IPS DF 6.9 (cell line): Measurements from ENCODE around the gene IFNA16.
"Not testable (repeated sequence)": the region's sequence is repeated elsewhere in the genome, so short reads cannot be mapped to it uniquely, and the experiment has no call there.

Experiments used
- DNase-seq: peaks from one replicate; pipeline ENCODE4 v3.0.0-alpha.2; 2013; ENCODE audit warnings: low read depth, low spot score
- H3K27ac ChIP-seq: one replicate; pipeline ENCODE4 v1.5.1; 2013; ENCODE audit warnings: low read length, control low read depth
- H3K27me3 ChIP-seq: 2 replicates; pipeline ENCODE4 v1.6.1; 2013; ENCODE audit warnings: mild to moderate bottlenecking, low read length; ENCODE audit not compliant: control insufficient read depth, insufficient read depth
- H3K36me3 ChIP-seq: 2 replicates; pipeline ENCODE4 v1.6.1; 2013; ENCODE audit warnings: low read length; ENCODE audit not compliant: control insufficient read depth, insufficient read depth
- H3K4me1 ChIP-seq: 2 replicates; pipeline ENCODE4 v1.6.1; 2013; ENCODE audit warnings: low read length; ENCODE audit not compliant: control insufficient read depth, insufficient read depth
- H3K4me3 ChIP-seq: 2 replicates; pipeline ENCODE4 v1.5.1; 2013; ENCODE audit warnings: mild to moderate bottlenecking, low read length
- H3K9me3 ChIP-seq: 2 replicates; pipeline ENCODE4 v1.6.1; 2013; ENCODE audit warnings: low read length, inconsistent platforms; ENCODE audit not compliant: control insufficient read depth, insufficient read depth
- WGBS: extraction: QIAGEN DNeasy Blood & Tissue Kit; methylation state at CpG from one replicate; pipeline ENCODE4 v1.1.7; 2013; ENCODE audit warnings: mixed read lengths, missing lambda C conversion rate; ENCODE audit not compliant: insufficient read length, insufficient coverage; 5-methylcytosine and 5-hydroxymethylcytosine counted together

IFNA16 gene

DNA sequence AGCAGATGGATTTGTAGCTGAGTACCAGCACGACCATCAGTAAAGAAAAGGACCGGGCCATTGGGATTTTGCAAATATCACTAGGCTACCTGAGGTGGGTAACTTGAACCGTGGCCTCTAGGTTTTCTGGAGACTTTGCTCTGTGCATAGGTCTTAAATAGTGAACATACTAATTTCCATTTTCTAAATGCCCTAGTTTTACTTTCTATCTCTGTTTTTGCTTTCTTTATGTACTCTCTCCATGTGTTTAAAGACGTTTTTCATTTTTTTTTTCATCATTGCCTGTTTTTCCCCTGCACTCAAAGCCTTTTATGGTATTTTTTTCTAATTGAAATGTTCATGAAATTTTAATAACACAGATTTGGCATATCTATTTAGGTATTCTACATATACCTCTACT lies 15.0 kb downstream of the IFNA16 start, which contains the start of gene IFNA7:
IFNA7 (minus strand) TSS at position 101 of the 400 bp plus-strand sequence; CDS start at position 61, 40 bp downstream.
- H3K36me3 ChIP-seq, DNase-seq, H3K4me3 ChIP-seq, H3K4me1 ChIP-seq, H3K27ac ChIP-seq, H3K9me3 ChIP-seq, H3K27me3 ChIP-seq: not testable (repeated sequence)
- no CpG with 5 or more reads among the region's 4 CpGs for WGBS

DNA sequence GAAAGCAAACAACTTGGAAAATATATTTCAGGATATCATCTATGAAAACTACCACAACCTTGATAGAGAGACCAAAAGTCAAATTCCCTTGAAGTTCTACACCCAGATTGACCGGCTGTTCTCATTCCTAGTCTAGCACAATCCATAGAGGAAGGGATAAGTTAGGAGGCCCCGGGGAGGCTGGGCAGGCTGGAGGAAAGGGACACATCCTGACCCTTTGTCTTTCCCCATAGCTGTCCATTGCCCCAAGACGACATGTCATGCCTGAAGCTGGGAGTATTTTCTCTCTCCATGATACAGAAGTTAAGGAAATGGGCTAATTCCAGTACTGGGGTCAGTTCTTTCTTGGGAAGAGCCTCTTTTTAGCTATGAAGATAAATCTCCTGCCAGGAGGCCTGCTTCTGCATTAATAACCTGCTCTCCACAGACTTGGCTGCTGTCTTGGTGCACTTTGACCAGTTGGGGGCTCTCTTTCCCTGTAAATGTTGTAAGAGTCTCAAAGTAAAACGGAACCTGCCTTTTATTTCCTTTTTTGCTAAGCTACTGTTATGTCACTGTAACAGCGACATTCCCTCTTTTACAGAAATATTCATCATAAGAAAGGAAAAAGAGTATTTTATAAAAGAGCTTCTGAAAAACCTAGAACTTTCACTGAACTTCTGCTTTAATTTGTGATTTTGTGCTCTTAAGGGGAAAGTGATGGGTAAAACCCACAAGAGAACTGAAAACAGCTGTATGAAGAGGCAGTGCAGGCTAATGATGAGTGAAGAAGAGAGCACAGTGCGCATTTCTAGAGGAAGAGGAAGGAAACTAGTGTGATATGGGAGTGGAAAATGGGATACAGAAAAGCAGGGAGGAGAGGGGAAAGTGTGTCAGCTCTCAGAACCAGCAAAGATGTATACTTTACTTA lies 22.0 kb downstream of the IFNA16 start:
- H3K4me3 ChIP-seq, H3K27ac ChIP-seq, H3K9me3 ChIP-seq, H3K36me3 ChIP-seq, DNase-seq, H3K4me1 ChIP-seq, H3K27me3 ChIP-seq: not testable (repeated sequence)
- WGBS, result no CpG with 5 or more reads among the region's 6 CpGs

DNA sequence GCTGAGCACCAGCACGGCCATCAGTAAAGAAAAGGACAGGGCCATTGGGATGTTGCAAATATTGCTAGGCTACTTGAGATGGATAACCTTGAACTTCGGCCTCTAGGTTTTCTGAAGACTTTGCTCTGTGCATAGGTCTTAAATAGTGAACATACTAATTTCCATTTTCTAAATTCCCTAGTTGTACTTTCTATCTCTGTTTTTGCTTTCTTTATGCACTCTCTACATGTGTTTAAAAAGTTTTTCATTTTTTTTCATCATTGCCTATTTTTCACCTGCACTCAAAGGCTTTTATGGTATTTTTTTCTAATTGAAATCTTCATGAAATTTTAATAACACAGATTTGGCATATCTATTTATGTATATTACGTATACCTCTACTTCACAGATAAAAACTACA lies 29.6 kb downstream of the IFNA16 start, which contains the start of gene IFNA4:
IFNA4 (minus strand) TSS at position 101 of the 400 bp plus-strand sequence; CDS start at position 45, 56 bp downstream.
- H3K4me3 ChIP-seq, DNase-seq, H3K27me3 ChIP-seq, H3K36me3 ChIP-seq, H3K9me3 ChIP-seq, H3K27ac ChIP-seq, H3K4me1 ChIP-seq: not testable (repeated sequence)
- no CpG with 5 or more reads among the region's 3 CpGs for WGBS

DNA sequence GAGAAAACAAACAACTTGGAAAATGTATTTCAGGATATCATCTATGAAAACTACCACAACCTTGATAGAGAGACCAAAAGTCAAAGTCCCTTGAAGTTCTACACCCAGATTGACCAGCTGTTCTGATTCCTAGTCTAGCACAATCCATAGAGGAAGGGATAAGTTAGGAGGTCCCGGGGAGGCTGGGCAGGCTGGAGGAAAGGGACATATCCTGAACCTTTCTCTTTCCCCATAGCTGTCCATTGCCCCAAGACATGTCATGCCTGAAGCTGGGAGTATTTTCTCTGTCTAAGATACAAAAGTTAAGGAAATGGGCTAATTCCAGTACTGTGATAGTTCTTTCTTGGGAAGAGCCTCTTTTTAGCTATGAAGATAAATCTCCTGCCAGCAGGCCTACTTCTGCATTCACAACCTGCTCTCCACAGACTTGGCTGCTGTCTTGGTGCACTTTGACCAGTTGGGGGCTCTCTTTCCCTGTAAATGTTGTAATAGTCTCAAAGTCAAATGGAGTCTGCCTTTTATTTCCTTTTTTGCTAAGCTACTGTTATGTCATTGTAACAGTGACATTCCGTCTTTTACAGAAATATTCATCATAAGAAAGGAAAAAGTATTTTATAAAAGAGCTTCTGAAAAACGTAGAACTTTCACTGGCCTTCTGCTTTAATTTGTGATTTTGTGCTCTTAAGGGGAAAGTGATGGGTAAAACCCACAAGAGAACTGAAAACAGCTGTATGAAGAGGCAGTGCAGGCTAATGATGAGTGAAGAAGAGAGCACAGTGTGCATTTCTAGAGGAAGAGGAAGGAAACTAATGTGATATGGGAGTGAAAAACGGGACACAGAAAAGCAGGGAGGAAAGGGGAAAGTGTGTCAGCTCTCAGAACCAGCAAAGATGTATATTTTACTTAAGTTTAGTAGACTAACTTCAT lies 34.0 kb downstream of the IFNA16 start:
- not testable (repeated sequence) for H3K9me3 ChIP-seq, H3K36me3 ChIP-seq, H3K4me1 ChIP-seq, H3K27ac ChIP-seq, DNase-seq, H3K27me3 ChIP-seq, H3K4me3 ChIP-seq
- WGBS, result no CpG with 5 or more reads among the region's 4 CpGs

DNA sequence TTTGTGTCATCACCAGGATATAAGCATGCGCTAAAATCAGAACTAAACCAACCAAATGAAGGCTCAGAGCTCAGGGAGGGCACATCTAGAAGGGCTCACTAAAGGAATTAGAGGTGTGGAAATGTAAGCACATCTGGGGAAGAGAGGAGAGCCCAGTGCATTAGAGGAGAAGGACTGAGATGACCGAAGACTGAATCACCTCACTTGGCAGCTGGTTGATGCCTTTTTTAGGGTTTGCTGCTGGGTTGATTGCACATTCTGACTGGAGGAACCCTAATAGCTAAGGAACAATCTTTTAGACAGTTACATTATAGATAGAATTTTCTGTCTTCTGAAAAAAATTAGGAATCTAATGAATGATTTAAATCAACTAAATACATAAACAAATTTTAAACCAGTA lies 42.4 kb downstream of the IFNA16 start:
- H3K36me3 ChIP-seq, result no peaks in the 10 kb centered on the region

DNA sequence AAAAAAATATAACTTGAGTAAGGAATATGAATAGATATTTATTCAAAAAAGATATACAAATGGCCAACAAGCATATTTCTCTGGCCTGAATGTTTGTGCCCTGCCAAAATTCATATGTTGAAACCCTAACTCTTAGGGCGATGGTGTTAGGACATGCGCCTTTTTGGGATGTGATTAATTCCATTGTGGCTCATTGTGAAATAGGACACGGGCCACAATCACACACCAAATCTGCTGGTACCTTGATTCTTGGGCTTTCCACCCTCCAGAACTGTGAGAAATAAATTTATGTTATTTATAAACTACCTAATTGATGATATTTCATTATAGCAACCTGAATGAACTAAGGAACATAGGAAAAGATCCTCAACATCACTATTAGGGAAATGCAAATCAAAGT lies 45.0 kb downstream of the IFNA16 start:
- WGBS, result no CpG with 5 or more reads among the region's 3 CpGs
- Histone ChIP-seq H3K9me3 (no peaks in the 10 kb centered on the region), H3K36me3 (no peaks in the 10 kb centered on the region), H3K27me3 (no peaks in the 10 kb centered on the region), H3K4me1 (no peaks in the 10 kb centered on the region), H3K4me3 (no peak overlapping the region), H3K27ac (no peak overlapping the region)
- no peak for DNase-seq

More for the DNA sequence above, 42.4 kb downstream of the IFNA16 start:
- no peak overlapping the region for H3K4me3 ChIP-seq
- no CpG with 5 or more reads among the region's 2 CpGs for WGBS
- H3K27me3 ChIP-seq, result no peaks in the 10 kb centered on the region
- no peak overlapping the region for H3K27ac ChIP-seq
- no peaks in the 10 kb centered on the region for H3K9me3 ChIP-seq
- no peaks in the 10 kb centered on the region for H3K4me1 ChIP-seq
- DNase-seq, result no peak

DNA sequence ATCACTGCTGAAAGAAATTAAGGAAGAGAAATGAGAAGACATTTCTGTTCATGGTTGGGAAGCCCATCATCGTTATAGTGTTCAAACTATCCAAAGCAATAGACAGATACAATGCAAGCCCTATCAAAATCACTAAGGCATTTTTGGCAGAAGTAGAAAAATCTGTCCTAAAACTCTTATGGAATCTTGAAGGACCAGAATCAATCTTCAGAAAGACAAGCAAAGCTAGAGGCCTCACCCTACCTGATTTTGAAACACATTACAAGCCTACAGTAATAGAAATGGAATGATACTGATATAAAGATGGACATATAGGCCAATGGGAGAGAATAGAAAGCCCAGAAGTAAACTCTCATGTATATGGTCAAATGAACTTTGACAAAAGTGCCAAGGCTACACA lies 45.8 kb downstream of the IFNA16 start:
- DNase-seq, result no peak
- H3K4me3 ChIP-seq, result no peak overlapping the region
- H3K27me3 ChIP-seq, result no peaks in the 10 kb centered on the region
- H3K27ac ChIP-seq, result no peak overlapping the region
- H3K4me1 ChIP-seq, result no peaks in the 10 kb centered on the region
- no peaks in the 10 kb centered on the region for H3K36me3 ChIP-seq
- H3K9me3 ChIP-seq, result no peaks in the 10 kb centered on the region
- WGBS, result no CpG with 5 or more reads among the region's 1 CpG

DNA sequence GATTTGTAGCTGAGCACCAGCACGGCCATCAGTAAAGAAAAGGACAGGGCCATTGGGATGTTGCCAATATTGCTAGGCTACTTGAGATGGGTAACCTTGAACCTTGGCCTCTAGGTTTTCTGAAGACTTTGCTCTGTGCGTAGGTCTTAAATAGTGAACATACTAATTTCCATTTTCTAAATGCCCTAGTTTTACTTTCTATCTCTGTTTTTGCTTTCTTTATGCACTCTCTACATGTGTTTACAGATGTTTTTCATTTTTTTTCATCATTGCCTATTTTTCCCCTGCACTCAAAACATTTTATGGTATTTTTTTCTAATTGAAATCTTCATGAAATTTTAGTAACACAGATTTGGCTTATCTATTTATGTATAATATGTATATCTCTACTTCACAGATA lies 50.6 kb downstream of the IFNA16 start, which contains the start of gene IFNA21:
IFNA21 (minus strand) TSS at position 101 of the 400 bp plus-strand sequence; CDS start at position 53, 48 bp downstream.
- H3K27me3 ChIP-seq, H3K9me3 ChIP-seq, H3K4me1 ChIP-seq, H3K4me3 ChIP-seq, H3K36me3 ChIP-seq, DNase-seq, H3K27ac ChIP-seq: not testable (repeated sequence)
- WGBS, result no CpG with 5 or more reads among the region's 2 CpGs
